ENCODE measurements around the gene ANKS3. TPM values are rescaled to one million over a fixed set of nuclear protein-coding genes. Genes with fewer than 3 reads are reported as not detected.

The ANKS3 gene
- total and polyA plus RNA-seq, 2 donors (not counting 3 experiments of a cell fraction or from before 2014, with no cell fraction given) = 13.9 to 24.0 TPM

DNA sequence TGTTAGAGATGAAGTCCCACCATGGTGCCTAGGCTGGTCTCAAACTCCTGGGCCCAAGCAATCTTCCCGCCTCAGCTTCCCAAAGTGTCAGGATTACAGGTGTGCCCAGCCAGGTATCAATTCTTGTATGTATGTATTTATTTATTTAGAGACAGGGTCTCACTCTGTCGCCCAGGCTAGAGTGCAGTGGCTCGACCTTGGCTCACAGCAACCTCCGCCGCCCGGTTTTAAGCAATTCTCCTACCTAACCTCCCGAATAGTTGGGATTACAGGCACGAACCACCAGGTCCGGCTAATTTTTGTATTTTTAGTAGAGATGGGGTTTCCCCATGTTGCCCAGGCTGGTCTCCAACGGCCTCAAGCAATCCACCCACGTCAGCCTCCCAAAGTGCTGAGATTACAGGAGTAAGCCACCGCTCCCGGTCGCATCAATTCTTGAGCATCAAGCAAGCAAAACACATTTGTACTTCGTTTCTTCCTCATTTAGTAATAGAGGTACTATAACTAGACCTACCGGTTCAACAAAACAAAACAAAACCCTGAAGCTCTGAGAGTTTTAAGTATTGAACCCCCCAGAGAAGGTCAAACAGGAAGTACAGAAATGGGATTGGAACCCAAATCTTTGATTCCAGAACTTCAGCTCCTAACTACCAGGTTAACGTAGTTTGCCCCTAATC, 33.9 kb upstream of the ANKS3 start:
- Histone ChIP-seq H3K27me3 (ENCODE audit: control insufficient read depth in 2 of 2, insufficient read depth in 2 of 2, low read length in 2 of 2) (no peaks in the 10 kb centered on the region), H3K9me3 (replicated peaks; ENCODE audit: control insufficient read depth, insufficient read depth, low read length) (no peaks in the 10 kb centered on the region), H2AFZ (ENCODE audit: low read depth, low read length) (peak overlapping the region; percentile 80), H3K4me2 (ENCODE audit: insufficient read depth, low read length) (peak overlapping the region; percentile 90), H3K79me2 (ENCODE audit: control insufficient read depth, insufficient read depth, low read length) (peaks cover 12% of the 10 kb centered on the region), H3K9ac (replicated peaks; ENCODE audit: extremely low read depth, insufficient read depth, low read length) (peak overlapping the region; percentile 53), H3K4me1 (ENCODE audit: control insufficient read depth, extremely low read depth, insufficient read depth, low read length) (peaks cover 15% of the 10 kb centered on the region), H3K4me3 (replicated peaks in 1 of 3; ENCODE audit: insufficient read depth in 1 of 3, low read depth in 1 of 3, low read length in 3 of 3) (peak overlapping the region; percentile 14 to 68 (median 51)), H4K20me1 (replicated peaks; ENCODE audit: control insufficient read depth, extremely low read depth, insufficient read depth, low read length) (no peaks in the 10 kb centered on the region), H3K9me1 (replicated peaks; ENCODE audit: control insufficient read depth, extremely low read depth, insufficient read depth, low read length) (no peaks in the 10 kb centered on the region), H3K27ac (ENCODE audit: insufficient read depth, low read depth, low read length) (peak overlapping the region; percentile 33), H3K36me3 (ENCODE audit: control insufficient read depth in 2 of 2, extremely low read depth in 1 of 2, insufficient read depth in 2 of 2, low read length in 2 of 2) (peaks cover 0 to 13% of the 10 kb centered on the region in 2 experiments)
- dilution Hi-C loops (cut with MboI; ENCODE audit: extremely low pct_ligation_motif_present, low sequenced_read_pairs) = no loop called here
- intact Hi-C loops (cut with micrococcal nuclease) = loop anchor here (1.0 to 2.0 kb wide), 3 partner anchors 34 to 189 kb away; partner anchors contain the start of genes ANKS3, DNAAF8 and ROGDI
- DNase-seq (ENCODE audit: low read depth, low spot score) (no peak), FAIRE-seq (no peak)
- ChIA-PET POLR2A (interaction anchor here (1.0 kb wide), 1 partner anchor 35 kb away, joined by 3 read pairs; the partner anchor contains the start of gene ROGDI), CTCF (interaction anchor here (0.9 to 1.4 kb wide), 3 partner anchors 34 to 189 kb away, joined by 3 to 6 read pairs (median 3); partner anchors contain the start of genes ANKS3, DNAAF8 and ROGDI)
- TF ChIP-seq POLR2AphosphoS5 (IDR thresholded peaks at IDR 0.05; ENCODE audit: insufficient read depth, low read depth, low read length) (no peak), MYC (IDR thresholded peaks at IDR 0.05; ENCODE audit: low read depth, low read length) (no peak), POLR2A (IDR thresholded peaks at IDR 0.05; ENCODE audit: low read depth, low read length) (no peak), FOS (IDR thresholded peaks at IDR 0.05; ENCODE audit: borderline replicate concordance, insufficient read depth, low read length) (no peak), EZH2 (IDR thresholded peaks at IDR 0.05; ENCODE audit: borderline replicate concordance, low read depth, low read length, severe bottlenecking) (no peak), JUN (IDR thresholded peaks at IDR 0.05; ENCODE audit: borderline replicate concordance, insufficient read depth, insufficient read length, low read depth) (no peak), GATA2 (IDR thresholded peaks at IDR 0.05; ENCODE audit: insufficient read depth, insufficient read length, low read depth, low read length) (no peak)
- TF ChIP-seq, protein P1, sequence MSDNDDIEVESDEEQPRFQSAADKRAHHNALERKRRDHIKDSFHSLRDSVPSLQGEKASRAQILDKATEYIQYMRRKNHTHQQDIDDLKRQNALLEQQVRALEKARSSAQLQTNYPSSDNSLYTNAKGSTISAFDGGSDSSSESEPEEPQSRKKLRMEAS (IDR thresholded peaks at IDR 0.05; ENCODE audit: insufficient read depth, insufficient read length) = no peak
- TF ChIP-seq, protein P2, sequence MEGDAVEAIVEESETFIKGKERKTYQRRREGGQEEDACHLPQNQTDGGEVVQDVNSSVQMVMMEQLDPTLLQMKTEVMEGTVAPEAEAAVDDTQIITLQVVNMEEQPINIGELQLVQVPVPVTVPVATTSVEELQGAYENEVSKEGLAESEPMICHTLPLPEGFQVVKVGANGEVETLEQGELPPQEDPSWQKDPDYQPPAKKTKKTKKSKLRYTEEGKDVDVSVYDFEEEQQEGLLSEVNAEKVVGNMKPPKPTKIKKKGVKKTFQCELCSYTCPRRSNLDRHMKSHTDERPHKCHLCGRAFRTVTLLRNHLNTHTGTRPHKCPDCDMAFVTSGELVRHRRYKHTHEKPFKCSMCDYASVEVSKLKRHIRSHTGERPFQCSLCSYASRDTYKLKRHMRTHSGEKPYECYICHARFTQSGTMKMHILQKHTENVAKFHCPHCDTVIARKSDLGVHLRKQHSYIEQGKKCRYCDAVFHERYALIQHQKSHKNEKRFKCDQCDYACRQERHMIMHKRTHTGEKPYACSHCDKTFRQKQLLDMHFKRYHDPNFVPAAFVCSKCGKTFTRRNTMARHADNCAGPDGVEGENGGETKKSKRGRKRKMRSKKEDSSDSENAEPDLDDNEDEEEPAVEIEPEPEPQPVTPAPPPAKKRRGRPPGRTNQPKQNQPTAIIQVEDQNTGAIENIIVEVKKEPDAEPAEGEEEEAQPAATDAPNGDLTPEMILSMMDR (IDR thresholded peaks at IDR 0.05; ENCODE audit: extremely low read depth in 1 of 2, insufficient read depth in 1 of 2, low read depth in 1 of 2, low read length in 2 of 2) = no peak
- no TSS peak for BruUV-seq (replicated peaks)
